T-helper 2 cell treated with Interferon-gamma antibody and Interleukin-4, amounts not matched to agents 5 μg/mL and 100 μg/mL, for 36 hours (primary cell): ENCODE measurements around the gene ZNF229.
"Not testable (repeated sequence)": the region's sequence is repeated elsewhere in the genome, so short reads cannot be mapped to it uniquely, and the experiment has no call there.

Experiments used
- DNase-seq: peaks from one replicate; pipeline ENCODE4 v3.0.0; 2021; ENCODE audit warnings: low spot score
- H3K27ac Mint-ChIP-seq: one replicate; pipeline ENCODE4 v1.8.0; 2021; ENCODE audit warnings: mild to moderate bottlenecking, mixed read lengths
- H3K27me3 Mint-ChIP-seq: one replicate; pipeline ENCODE4 v1.8.0; 2021; ENCODE audit warnings: low read depth, mixed read lengths
- H3K36me3 Mint-ChIP-seq: one replicate; pipeline ENCODE4 v1.8.0; 2021; ENCODE audit warnings: low read depth, mixed read lengths
- H3K4me1 Mint-ChIP-seq: one replicate; pipeline ENCODE4 v1.8.0; 2021; ENCODE audit warnings: low read depth, mixed read lengths
- H3K4me3 Mint-ChIP-seq: one replicate; pipeline ENCODE4 v1.8.0; 2022; ENCODE audit warnings: mild to moderate bottlenecking, moderate library complexity, mixed read lengths
- H3K9me3 Mint-ChIP-seq: one replicate; pipeline ENCODE4 v1.8.0; 2021; ENCODE audit warnings: mixed read lengths

The ZNF229 gene

DNA sequence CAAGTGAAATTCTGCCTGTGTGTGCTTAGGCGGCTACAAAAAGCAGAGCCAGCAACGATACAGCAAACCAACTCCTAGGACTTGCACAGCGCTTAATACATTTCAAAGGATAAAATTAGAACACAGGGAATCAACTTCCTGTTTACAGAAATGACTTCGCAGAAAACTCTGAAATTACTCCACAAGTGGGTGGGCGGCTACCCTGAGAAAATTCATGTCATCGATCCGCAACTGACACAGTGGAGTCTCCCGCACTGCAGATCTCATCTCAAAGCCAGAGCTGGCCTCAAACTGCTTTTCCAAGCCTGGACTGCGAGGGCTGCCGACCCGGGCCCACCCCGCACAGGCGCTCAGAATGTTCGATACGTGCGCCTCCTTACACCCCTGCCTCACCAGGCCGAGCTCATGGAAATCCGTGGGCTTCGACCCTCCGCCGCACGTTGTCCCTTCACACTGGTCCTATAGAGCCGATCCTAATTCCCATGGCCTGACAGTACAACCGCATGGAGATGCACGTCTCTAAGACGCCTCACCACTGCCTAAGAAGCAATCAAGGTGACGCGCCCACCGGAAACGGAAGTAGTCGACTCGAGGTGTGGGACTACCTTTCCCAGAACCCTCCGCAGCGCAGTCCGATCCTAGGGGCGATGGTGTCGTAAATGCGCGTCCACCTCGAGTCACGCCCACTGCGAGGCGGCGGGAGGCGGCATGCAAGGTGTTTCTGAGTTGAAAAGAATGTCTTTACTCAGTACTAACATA lies at the start of gene ZNF229:
Gene ZNF229 (minus strand): TSS at position 557 of the 759 bp plus-strand sequence. CDS start 5,625 bp downstream, outside the sequence.
- DNase-seq, result peak; percentile 32
- H3K27me3 Mint-ChIP-seq, result no peaks in the 10 kb centered on the region
- peaks cover 84% of the 10 kb centered on the region for H3K9me3 Mint-ChIP-seq
- peaks cover 3% of the 10 kb centered on the region for H3K4me1 Mint-ChIP-seq
- H3K36me3 Mint-ChIP-seq, result peaks cover 10% of the 10 kb centered on the region
- H3K4me3 Mint-ChIP-seq, result peak within 1 kb of the TSS; percentile 77
- peak within 1 kb of the TSS; percentile 62 for H3K27ac Mint-ChIP-seq

- peaks cover 80% of the 10 kb centered on the region for H3K9me3 Mint-ChIP-seq
- no peak overlapping the region for H3K4me3 Mint-ChIP-seq
- no peak for DNase-seq
- H3K36me3 Mint-ChIP-seq, result peaks cover 88% of the 10 kb centered on the region
- H3K4me1 Mint-ChIP-seq, result peaks cover 29% of the 10 kb centered on the region
- no peaks in the 10 kb centered on the region for H3K27me3 Mint-ChIP-seq
- no peak overlapping the region for H3K27ac Mint-ChIP-seq
Measured at GRCh38 chr19:44496711-44497110, 48.4 kb upstream of the ZNF229 start.

DNA sequence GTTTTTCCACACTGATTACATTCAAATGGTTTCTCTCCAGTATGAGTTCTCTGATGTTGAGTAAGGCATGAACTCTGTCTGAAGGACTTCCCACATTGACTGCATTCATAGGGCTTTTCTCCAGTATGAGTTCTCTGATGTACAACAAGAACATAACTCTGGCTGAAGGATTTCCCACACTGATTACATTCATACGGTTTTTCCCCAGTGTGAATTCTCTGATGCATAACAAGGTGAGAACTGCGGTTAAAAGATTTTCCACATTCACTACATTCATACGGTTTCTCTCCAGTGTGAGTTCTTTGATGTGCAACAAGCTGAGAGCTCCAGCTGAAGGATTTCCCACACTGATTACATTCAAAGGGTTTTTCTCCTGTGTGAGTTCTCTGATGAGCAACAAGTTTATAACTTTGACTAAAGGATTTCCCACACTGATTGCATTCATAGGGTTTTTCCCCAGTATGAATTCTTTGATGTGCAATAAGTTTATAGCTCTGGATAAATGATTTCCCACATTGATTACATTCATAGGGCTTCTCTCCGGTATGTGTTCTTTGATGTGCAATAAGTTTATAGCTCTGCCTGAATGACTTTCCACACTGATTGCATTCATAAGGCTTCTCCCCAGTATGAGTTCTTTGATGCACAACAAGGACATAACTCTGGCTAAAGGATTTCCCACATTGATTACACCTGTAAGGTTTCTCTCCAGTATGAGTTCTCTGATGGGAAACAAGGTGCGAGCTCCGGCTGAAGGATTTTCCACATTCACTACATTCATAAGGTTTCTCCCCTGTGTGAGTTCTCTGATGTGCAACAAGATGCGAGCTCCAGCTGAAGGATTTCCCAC lies 28.5 kb upstream of the ZNF229 start:
- H3K4me1 Mint-ChIP-seq, result no peaks in the 10 kb centered on the region
- DNase-seq, result no peak
- H3K27me3 Mint-ChIP-seq, result no peaks in the 10 kb centered on the region
- H3K9me3 Mint-ChIP-seq, result peaks cover 95% of the 10 kb centered on the region
- H3K36me3 Mint-ChIP-seq, result peaks cover 75% of the 10 kb centered on the region
- no peak overlapping the region for H3K27ac Mint-ChIP-seq
- H3K4me3 Mint-ChIP-seq, result no peak overlapping the region

GRCh38 chr19:44468730-44469129 lies 20.5 kb upstream of the ZNF229 start:
- H3K27me3 Mint-ChIP-seq, H3K4me3 Mint-ChIP-seq: not testable (repeated sequence)
- H3K36me3 Mint-ChIP-seq, result peaks cover 14% of the 10 kb centered on the region

DNA sequence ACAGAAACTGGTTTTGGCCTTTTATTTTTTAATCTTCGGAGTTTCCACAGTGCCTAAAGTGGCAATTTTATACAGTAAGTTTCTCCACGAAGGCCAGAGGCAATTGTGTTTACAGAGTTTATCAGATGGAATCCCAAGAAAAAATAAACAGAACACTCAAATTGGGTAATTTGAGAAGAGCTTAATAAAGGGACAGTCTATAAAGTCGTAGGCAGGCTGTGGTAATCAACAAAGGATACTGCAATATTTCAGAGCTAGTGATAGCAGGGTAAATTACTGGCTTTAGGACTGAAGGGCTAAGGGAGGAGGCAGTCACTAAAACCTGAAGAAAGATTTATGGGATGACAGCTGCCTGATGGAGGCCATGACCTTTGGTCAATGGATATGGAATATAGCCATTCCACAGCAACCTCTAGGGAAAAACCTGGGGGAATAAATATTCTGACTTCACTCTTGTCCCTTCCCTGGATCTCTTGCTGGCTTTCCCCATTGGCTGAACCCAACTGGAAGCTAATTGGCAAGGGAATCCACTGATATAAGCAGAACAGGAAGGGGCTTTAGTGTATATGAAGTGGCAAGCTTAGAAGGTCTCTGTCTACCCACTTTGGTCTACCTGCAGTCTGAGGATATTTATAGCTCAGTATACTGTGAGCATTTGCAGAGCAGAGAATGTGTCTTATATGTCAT lies 14.5 kb upstream of the ZNF229 start:
- H3K4me3 Mint-ChIP-seq, H3K27me3 Mint-ChIP-seq, H3K36me3 Mint-ChIP-seq, DNase-seq, H3K27ac Mint-ChIP-seq, H3K4me1 Mint-ChIP-seq: not testable (repeated sequence)
- peaks cover 64% of the 10 kb centered on the region for H3K9me3 Mint-ChIP-seq

More at GRCh38 chr19:44468730-44469129, 20.5 kb upstream of the ZNF229 start:
- H3K9me3 Mint-ChIP-seq, result peaks cover 87% of the 10 kb centered on the region
- not testable (repeated sequence) for H3K27ac Mint-ChIP-seq, DNase-seq, H3K4me1 Mint-ChIP-seq

DNA sequence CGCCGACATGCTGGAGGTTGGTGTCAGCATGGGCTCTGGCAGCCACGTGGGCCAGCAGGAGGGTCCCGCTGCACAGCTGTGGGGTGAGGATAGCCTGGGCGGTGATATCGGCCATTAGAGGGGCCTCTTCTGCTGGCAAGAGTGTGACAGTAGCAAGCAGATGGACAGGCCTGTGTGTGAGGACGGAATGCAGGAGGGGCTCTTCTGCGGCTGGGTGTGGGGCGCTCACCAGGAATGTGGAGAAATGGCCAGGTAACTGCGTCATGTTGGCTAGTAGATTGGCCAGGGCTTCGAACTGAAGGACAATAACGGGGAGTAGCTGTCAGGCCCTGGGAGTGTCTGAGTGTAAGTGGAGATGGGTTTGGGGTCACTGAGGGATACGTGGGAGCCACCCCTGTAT lies 7.7 kb upstream of the ZNF229 start:
- H3K9me3 Mint-ChIP-seq, result peaks cover 54% of the 10 kb centered on the region
- H3K27ac Mint-ChIP-seq, H3K4me3 Mint-ChIP-seq, H3K36me3 Mint-ChIP-seq, DNase-seq, H3K4me1 Mint-ChIP-seq, H3K27me3 Mint-ChIP-seq: not testable (repeated sequence)

- Mint-ChIP-seq H3K27ac (no peak overlapping the region), H3K4me3 (no peak overlapping the region)
Measured at GRCh38 chr19:44455100-44455499, 6.8 kb upstream of the ZNF229 start.

DNA sequence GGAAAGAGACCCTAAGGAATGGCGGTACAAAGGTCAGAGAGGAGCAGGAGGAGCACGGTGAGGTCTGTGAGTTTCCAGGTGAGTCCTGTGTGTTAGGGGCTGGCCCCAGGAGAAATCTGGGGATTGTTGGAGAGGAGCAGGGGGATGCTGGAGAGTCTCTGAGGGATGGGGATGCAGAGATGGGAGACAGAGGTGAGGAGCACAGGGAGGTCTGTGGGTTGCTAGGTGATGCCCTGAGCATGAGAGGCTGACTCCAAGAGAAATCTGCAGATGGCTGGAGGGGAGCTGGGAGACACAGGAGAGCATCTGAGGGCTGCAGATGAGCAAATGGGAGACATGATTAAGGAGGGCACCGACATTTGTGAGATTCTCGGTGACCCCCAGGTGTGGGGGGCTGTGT lies 4.1 kb upstream of the ZNF229 start:
- Mint-ChIP-seq H3K4me3 (no peak overlapping the region), H3K27me3 (no peaks in the 10 kb centered on the region), H3K4me1 (peaks cover 3% of the 10 kb centered on the region), H3K27ac (no peak overlapping the region), H3K36me3 (peaks cover 4% of the 10 kb centered on the region), H3K9me3 (peaks cover 69% of the 10 kb centered on the region)
- DNase-seq, result no peak

More at GRCh38 chr19:44455100-44455499, 6.8 kb upstream of the ZNF229 start:
- no peaks in the 10 kb centered on the region for H3K27me3 Mint-ChIP-seq
- no peak for DNase-seq
- H3K9me3 Mint-ChIP-seq, result peaks cover 57% of the 10 kb centered on the region
- H3K4me1 Mint-ChIP-seq, result no peaks in the 10 kb centered on the region
- H3K36me3 Mint-ChIP-seq, result no peaks in the 10 kb centered on the region

GRCh38 chr19:44451687-44452086 lies 3.4 kb upstream of the ZNF229 start:
- no peak overlapping the region for H3K4me3 Mint-ChIP-seq
- peaks cover 75% of the 10 kb centered on the region for H3K9me3 Mint-ChIP-seq
- H3K27me3 Mint-ChIP-seq, result no peaks in the 10 kb centered on the region
- DNase-seq, result no peak
- H3K36me3 Mint-ChIP-seq, result peaks cover 4% of the 10 kb centered on the region
- peaks cover 3% of the 10 kb centered on the region for H3K4me1 Mint-ChIP-seq
- no peak overlapping the region for H3K27ac Mint-ChIP-seq

- no peak for DNase-seq
- Mint-ChIP-seq H3K27me3 (no peaks in the 10 kb centered on the region), H3K36me3 (peaks cover 3% of the 10 kb centered on the region), H3K27ac (no peak overlapping the region), H3K4me1 (no peaks in the 10 kb centered on the region), H3K4me3 (no peak overlapping the region), H3K9me3 (peaks cover 68% of the 10 kb centered on the region)
Measured at GRCh38 chr19:44438441-44438840, 9.8 kb downstream of the ZNF229 start.

DNA sequence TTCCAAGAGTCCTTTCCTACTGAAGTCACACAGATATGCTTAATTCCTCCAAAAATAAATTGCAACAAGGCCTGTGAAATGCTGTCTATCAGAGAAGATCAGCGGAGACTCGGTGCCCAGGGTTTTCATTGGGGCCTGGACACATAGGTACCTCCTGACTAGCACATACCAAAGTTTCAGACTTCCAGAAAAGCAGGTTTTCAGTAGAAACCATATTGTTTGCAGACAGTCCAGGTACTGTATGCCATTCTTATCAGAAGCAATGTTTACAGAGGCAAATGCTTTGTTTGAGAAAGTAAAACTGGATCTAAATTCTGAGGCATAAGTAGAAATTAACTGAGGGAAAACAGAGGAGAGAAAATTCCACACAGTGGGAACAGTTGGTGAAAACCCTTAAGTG lies 12.8 kb downstream of the ZNF229 start:
- Mint-ChIP-seq H3K27me3 (no peaks in the 10 kb centered on the region), H3K27ac (no peak overlapping the region), H3K4me3 (no peak overlapping the region), H3K9me3 (peaks cover 61% of the 10 kb centered on the region), H3K36me3 (peaks cover 3% of the 10 kb centered on the region), H3K4me1 (no peaks in the 10 kb centered on the region)
- no peak for DNase-seq

DNA sequence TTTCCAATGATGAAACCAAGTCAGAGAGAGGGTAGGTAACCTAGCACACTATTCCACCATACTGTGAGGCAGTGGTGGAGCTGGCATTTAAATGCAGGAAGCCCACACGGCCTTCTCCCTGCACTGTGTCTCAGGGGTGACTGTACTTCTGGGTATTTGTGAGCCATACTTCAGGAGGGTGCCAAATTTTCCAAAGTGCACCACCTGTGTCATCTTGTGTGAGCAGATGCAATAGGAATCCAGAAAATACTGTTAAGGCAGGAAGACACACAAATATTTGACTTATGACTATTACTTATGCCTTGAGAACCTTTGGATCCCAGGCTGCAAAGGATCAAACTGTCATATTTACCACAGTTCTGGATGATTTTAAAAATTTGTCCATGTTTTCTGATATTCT lies 17.3 kb downstream of the ZNF229 start:
- H3K36me3 Mint-ChIP-seq, result peaks cover 3% of the 10 kb centered on the region
- H3K27ac Mint-ChIP-seq, result no peak overlapping the region
- no peaks in the 10 kb centered on the region for H3K27me3 Mint-ChIP-seq
- DNase-seq, result no peak
- no peak overlapping the region for H3K4me3 Mint-ChIP-seq
- peaks cover 77% of the 10 kb centered on the region for H3K9me3 Mint-ChIP-seq
- H3K4me1 Mint-ChIP-seq, result no peaks in the 10 kb centered on the region

DNA sequence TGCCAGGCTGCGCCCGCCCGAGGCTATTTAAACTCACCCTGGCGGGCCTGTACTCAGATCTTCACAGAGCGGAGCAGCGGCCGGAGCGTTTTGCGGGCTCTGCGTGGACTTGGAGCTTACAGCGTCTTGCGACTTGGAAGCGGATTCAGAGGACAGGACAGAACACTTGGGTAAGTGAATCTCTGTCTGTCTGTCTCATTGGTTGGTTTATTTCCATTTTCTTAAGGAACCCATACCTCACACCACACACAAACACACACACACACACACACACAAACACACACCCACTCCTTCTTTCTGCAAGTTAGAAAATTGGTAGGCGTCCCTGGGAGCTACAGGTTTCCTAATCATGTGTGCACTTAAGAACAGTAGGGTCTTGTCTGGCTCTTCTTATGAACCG lies 32.7 kb downstream of the ZNF229 start:
- peaks cover 67% of the 10 kb centered on the region for H3K9me3 Mint-ChIP-seq
- H3K27me3 Mint-ChIP-seq, H3K36me3 Mint-ChIP-seq, H3K27ac Mint-ChIP-seq, H3K4me1 Mint-ChIP-seq, H3K4me3 Mint-ChIP-seq, DNase-seq: not testable (repeated sequence)
